ENCODE data around the gene MZF1.

DNA sequence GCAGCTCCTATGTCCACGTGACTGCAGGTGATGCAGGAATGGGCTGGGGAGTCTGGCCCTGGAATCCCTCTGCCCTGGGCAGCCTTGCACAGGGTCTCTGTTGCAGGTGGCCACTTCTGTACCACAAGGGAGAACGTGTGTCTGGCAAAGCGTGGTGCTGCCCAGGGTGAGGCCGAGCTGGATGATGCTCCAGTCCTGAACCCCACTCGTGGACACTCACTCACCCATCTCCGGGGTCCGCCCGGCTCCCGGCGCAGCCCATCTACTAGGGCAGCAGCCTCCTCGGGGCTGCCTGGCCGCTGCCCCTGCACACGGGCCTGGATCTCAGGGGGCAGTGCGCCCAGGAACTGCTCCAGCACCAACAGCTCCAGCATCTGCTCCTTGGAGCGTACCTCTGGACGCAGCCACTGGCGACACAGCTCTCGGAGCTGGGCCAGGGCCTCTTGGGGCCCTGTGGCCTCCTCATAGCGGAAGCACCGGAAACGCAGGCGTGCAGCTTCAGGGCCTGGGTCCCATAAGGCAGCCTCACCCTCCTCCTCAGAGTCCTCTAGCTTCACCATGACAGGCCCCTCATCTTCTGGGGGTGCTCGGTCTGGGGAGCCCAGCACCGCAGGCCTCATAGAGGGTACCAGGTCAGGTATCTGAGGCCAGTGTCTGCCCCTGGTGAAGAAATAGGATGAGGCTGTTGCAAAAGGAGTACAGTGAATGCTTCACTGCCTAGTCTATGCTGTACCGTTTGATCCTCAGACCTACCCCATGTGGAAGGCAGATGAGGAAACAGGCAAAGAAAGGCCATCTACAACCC, 2.2 kb downstream of the MZF1 start:
- TF ChIP-seq, protein P1, sequence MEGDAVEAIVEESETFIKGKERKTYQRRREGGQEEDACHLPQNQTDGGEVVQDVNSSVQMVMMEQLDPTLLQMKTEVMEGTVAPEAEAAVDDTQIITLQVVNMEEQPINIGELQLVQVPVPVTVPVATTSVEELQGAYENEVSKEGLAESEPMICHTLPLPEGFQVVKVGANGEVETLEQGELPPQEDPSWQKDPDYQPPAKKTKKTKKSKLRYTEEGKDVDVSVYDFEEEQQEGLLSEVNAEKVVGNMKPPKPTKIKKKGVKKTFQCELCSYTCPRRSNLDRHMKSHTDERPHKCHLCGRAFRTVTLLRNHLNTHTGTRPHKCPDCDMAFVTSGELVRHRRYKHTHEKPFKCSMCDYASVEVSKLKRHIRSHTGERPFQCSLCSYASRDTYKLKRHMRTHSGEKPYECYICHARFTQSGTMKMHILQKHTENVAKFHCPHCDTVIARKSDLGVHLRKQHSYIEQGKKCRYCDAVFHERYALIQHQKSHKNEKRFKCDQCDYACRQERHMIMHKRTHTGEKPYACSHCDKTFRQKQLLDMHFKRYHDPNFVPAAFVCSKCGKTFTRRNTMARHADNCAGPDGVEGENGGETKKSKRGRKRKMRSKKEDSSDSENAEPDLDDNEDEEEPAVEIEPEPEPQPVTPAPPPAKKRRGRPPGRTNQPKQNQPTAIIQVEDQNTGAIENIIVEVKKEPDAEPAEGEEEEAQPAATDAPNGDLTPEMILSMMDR (conservative IDR thresholded peaks at IDR 0.05) = no peak
- TF ChIP-seq EZH2 (IDR thresholded peaks at IDR 0.05; ENCODE audit: low read depth) = no peak
